K562 (cell line): ENCODE data around the gene CPN2. TPM values are rescaled to one million over a fixed set of nuclear protein-coding genes. Genes with fewer than 3 reads are reported as not detected.

ENCODE experiments used
- ARID1B ChIP-seq: fragments of 450-650 bp; IDR thresholded peaks from 2 replicates; pipeline ENCODE4 v1.6.1; 2016; ENCODE audit warnings: antibody characterized with exemption, mild to moderate bottlenecking, inconsistent platforms
- BMI1 ChIP-seq: fragments of 150-350 bp; IDR thresholded peaks from 2 replicates; pipeline ENCODE4 v1.6.1; 2014; ENCODE audit warnings: low read length
- CTCF ChIP-seq, 3 experiments: IDR thresholded peaks in 2 of 3; conservative IDR thresholded peaks in 1 of 3; 2 replicates each; pipeline ENCODE4 v1.5.1; 2011 to 2012; ENCODE audit warnings: low read length in 3 of 3, mild to moderate bottlenecking in 3 of 3, control low read depth in 2 of 3, improper control_type of control experiment in 1 of 3, inconsistent platforms in 1 of 3, low read depth in 1 of 3, mixed read lengths in 1 of 3, moderate library complexity in 1 of 3; ENCODE audit not compliant: insufficient read depth in 2 of 3
- E2F8 ChIP-seq: fragments of 450-650 bp; IDR thresholded peaks from 2 replicates; pipeline ENCODE4 v1.7.1; 2018; ENCODE audit warnings: mild to moderate bottlenecking, low read depth; ENCODE audit not compliant: partially characterized antibody
- ETV1 ChIP-seq: fragments of 450-650 bp; conservative IDR thresholded peaks from 2 replicates; pipeline ENCODE4 v1.6.1; 2016; ENCODE audit warnings: missing genetic modification characterization, control low read depth, low read depth, missing compliant biosample characterization
- GTF2F1 ChIP-seq: IDR thresholded peaks from 2 replicates; pipeline ENCODE4 v1.6.1; 2011; ENCODE audit warnings: low read depth, low read length, improper control_type of control experiment
- MAFK ChIP-seq: IDR thresholded peaks from 2 replicates; pipeline ENCODE4 v1.6.1; 2011; ENCODE audit warnings: low read length, improper control_type of control experiment
- MBD2 ChIP-seq: sonication (generic); IDR thresholded peaks from 2 replicates; pipeline ENCODE4 v1.6.1; 2016; ENCODE audit warnings: low read depth, borderline replicate concordance
- POLR2AphosphoS2 ChIP-seq: IDR thresholded peaks from 2 replicates; pipeline ENCODE4 v1.6.1; 2012; ENCODE audit warnings: low read length, improper control_type of control experiment
- POLR2AphosphoS5 ChIP-seq: IDR thresholded peaks from 2 replicates; pipeline ENCODE4 v1.6.1; 2011; ENCODE audit warnings: mild to moderate bottlenecking, low read depth, low read length, moderate library complexity; ENCODE audit not compliant: control insufficient read depth, insufficient read depth
- RNF2 ChIP-seq: sonication (generic); IDR thresholded peaks from 2 replicates; pipeline ENCODE4 v1.6.1; 2016
- SMARCE1 ChIP-seq: fragments of 450-650 bp; IDR thresholded peaks from 2 replicates; pipeline ENCODE4 v1.7.1; 2016; ENCODE audit warnings: mild to moderate bottlenecking
- SMC3 ChIP-seq: conservative IDR thresholded peaks from 2 replicates; pipeline ENCODE4 v1.6.1; 2011; ENCODE audit warnings: low read depth, low read length, improper control_type of control experiment; ENCODE audit not compliant: insufficient read depth
- SP2 ChIP-seq: IDR thresholded peaks from 2 replicates; pipeline ENCODE4 v1.6.1; 2011; ENCODE audit warnings: mild to moderate bottlenecking, low read depth, low read length, moderate library complexity; ENCODE audit not compliant: poor library complexity, severe bottlenecking; ENCODE audit errors: extremely low read depth
- SPI1 ChIP-seq: IDR thresholded peaks from 2 replicates; pipeline ENCODE4 v1.6.1; 2011; ENCODE audit warnings: low read depth, low read length, control low read depth, borderline replicate concordance
- TBL1XR1 ChIP-seq, 2 experiments: IDR thresholded peaks; 2 replicates each; pipeline ENCODE4 v1.6.1; 2012; ENCODE audit warnings: improper control_type of control experiment in 2 of 2, low read length in 2 of 2, mild to moderate bottlenecking in 1 of 2
- TCFL5 ChIP-seq: fragments of 250-450 bp; sonication (Bioruptor Pico); conservative IDR thresholded peaks from 2 replicates; pipeline ENCODE4 v1.6.1; 2021; ENCODE audit warnings: mild to moderate bottlenecking, moderate library complexity, matching md5 sums
- THRA ChIP-seq: fragments of 450-650 bp; IDR thresholded peaks from 2 replicates; pipeline ENCODE4 v1.6.1; 2017; ENCODE audit warnings: mild to moderate bottlenecking, moderate library complexity
- TRIM28 ChIP-seq: fragments of 450-650 bp; IDR thresholded peaks from 2 replicates; pipeline ENCODE4 v1.6.1; 2017
- ZBED1 ChIP-seq: IDR thresholded peaks from 2 replicates; pipeline ENCODE4 v1.6.1; 2014
- ZNF586 ChIP-seq: fragments of 450-650 bp; formaldehyde crosslinking; conservative IDR thresholded peaks from 2 replicates; pipeline ENCODE4 v1.4.0; 2020; ENCODE audit warnings: mild to moderate bottlenecking, moderate library complexity
- ZNF696 ChIP-seq: fragments of 250-450 bp; sonication (Bioruptor Pico); conservative IDR thresholded peaks from 2 replicates; pipeline ENCODE4 v1.4.0; 2020; ENCODE audit warnings: mild to moderate bottlenecking, moderate library complexity
- ZNF699 ChIP-seq: fragments of 250-450 bp; sonication (Bioruptor Pico); IDR thresholded peaks from 2 replicates; pipeline ENCODE4 v1.8.0; 2021; ENCODE audit warnings: mild to moderate bottlenecking, moderate library complexity; ENCODE audit not compliant: insufficient replicate concordance
- polyA plus RNA-seq, 8 experiments: library from polyadenylated mRNA; depleted of rRNA in 4 of 8; stranded (reverse) in 5 of 8; unstranded in 3 of 8; fragments of >200 nt; fragmentation: Nextera tagmentation in 2 of 8; fragmentation: Illumina TruSeq in 1 of 8; extraction: Ambion mirVana in 2 of 8; extraction: Trizol in 1 of 8; gene quantifications; 2 replicates each; pipeline versions ENCODE4 v1.2.1 to v1.2.3, GENCODE V29; 2011 to 2014; ENCODE audit warnings: inconsistent platforms in 1 of 8, missing spikeins in 1 of 8
- total RNA-seq, 7 experiments: library from RNA; depleted of rRNA in 6 of 7; stranded (reverse); fragments of >200 nt in 6 of 7; fragmentation: Illumina TruSeq in 2 of 7; extraction: Trizol in 2 of 7; gene quantifications; 2 replicates each; pipeline versions ENCODE4 v1.2.1 to v1.2.3, GENCODE V29; 2011 to 2021; ENCODE audit warnings: low replicate concordance in 1 of 7

CPN2 gene
- total and polyA plus RNA-seq, 9 of the 15 experiments (the other 6 are each of a cell fraction or from before 2014, with no cell fraction given), result not detected

- TF ChIP-seq ETV1 (tag), result peak; percentile 32; the same call in 1 of the 2 replicates
- no peak for TF ChIP-seq THRA
- 0 out of 2 replicates have a peak, but pooled peaks have one; percentile 4 for TF ChIP-seq SMC3
- TF ChIP-seq MAFK, result 0 out of 2 replicates have a peak, but pooled peaks have one; percentile 1
- TF ChIP-seq GTF2F1, result no peak; the same call in 1 of the 2 replicates
- TF ChIP-seq SP2, result no peak
- 0 out of 2 replicates have a peak, but pooled peaks have one; percentile 73 for TF ChIP-seq ZBED1
- peak; percentile 91 for TF ChIP-seq RNF2
- TF ChIP-seq ZNF696 (CRISPR knock-in tag), result no peak
- TF ChIP-seq SPI1, result no peak
- no peak for TF ChIP-seq ZNF586
- TF ChIP-seq ZNF699 (CRISPR knock-in tag), result no peak
- peak; percentile 50 for TF ChIP-seq E2F8
- peak; percentile 41; the same call in 1 of the 2 replicates for TF ChIP-seq POLR2AphosphoS5
- peak; percentile 47; the same call in 1 of the 2 replicates for TF ChIP-seq SMARCE1
- peak in 2 of 3 experiments; percentile 13 to 19; a peak in 2 of 6 replicates for TF ChIP-seq CTCF (IDR thresholded peaks at IDR 0.05 in 2 of 3, conservative IDR thresholded peaks at IDR 0.05 in 1 of 3; ENCODE audit: insufficient read depth in 2 of 3, low read depth in 1 of 3, low read length in 3 of 3)
- TF ChIP-seq ARID1B, result peak; percentile 78
- no peak for TF ChIP-seq TCFL5 (CRISPR knock-in tag)
- 0 out of 4 replicates have a peak, but pooled peaks of 1 of the 2 experiments have one; percentile 59 for TF ChIP-seq TBL1XR1 (IDR thresholded peaks at IDR 0.05; ENCODE audit: low read length in 2 of 2)
- peak; percentile 27; the same call in 1 of the 2 replicates for TF ChIP-seq MBD2
- TF ChIP-seq POLR2AphosphoS2, result no peak
- no peak for TF ChIP-seq BMI1
- TF ChIP-seq TRIM28, result peak; percentile 54; the same call in 1 of the 2 replicates
These were observed 27.1 kb downstream of the CPN2 start (continued) for GRCh38 chr3:194323785-194324735.
